ENCODE measurements around the gene CD300H.

The CD300H gene

DNA sequence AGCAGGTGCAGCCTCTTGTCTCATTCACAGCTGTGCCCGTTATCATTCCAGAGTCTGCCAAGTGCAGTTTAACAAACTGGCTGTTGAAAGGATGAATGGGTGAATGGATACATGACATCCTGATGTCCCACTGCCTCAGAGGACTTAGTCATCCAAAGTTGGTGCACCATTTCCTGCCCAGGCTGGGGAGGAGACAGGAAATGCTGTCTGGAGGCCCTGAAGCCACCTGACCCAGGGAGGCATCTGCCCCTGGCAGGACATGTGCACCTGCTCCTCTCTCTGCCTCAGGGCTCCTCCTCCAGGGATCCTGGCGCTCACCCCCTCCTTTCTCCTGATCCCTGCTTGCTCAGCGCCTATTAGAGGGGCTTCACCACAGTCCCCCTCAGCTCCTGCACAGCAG lies 19.6 kb downstream of the CD300H start:
- no peak for DNase-seq

DNA sequence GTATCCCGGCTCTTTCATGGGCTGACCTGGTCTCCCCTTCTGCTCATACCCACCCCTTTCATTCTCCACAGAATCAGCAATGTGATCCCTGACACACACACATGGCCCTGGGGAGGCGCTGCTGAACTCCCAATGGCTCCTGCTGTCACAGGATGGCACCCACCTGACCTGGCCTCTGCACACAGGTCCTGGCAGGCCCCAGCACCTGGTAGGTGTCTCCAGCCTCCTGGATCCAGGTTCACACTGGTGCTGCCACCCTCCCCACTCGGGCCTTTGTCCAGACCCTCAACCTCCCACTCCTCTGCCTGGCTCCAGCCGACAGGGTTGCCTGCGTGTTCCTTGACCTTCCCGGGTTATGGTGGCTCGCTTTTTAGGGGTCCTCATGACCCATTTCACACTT lies 20.0 kb downstream of the CD300H start:
- DNase-seq = no peak

DNA sequence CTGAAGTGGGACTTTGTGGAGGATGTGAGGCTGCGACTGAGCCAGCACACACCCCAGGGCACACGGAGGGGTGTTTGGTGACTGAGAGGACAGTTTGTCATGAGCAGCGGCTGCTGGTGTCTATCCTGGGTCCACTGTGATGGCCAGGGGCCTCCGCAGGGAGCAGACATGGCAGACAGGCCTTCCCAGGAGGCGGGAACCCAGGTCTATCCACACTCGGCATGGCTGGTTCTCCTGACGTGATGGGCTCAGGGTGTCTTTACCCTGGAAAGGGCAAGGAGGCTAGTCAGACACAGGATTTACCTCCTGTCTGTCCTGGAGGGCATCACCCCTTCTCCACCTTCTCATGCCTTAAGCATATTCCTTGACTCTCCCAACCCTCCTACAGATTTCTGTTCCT lies 20.7 kb downstream of the CD300H start:
- no peak for DNase-seq

GRCh38 chr17:74545843-74546230 lies 21.5 kb downstream of the CD300H start, which contains the start of gene CD300C:
TSS of gene CD300C (minus strand) at chr17:74546115. CDS start at chr17:74545782, 333 bp downstream.
- DNase-seq = no peak

DNA sequence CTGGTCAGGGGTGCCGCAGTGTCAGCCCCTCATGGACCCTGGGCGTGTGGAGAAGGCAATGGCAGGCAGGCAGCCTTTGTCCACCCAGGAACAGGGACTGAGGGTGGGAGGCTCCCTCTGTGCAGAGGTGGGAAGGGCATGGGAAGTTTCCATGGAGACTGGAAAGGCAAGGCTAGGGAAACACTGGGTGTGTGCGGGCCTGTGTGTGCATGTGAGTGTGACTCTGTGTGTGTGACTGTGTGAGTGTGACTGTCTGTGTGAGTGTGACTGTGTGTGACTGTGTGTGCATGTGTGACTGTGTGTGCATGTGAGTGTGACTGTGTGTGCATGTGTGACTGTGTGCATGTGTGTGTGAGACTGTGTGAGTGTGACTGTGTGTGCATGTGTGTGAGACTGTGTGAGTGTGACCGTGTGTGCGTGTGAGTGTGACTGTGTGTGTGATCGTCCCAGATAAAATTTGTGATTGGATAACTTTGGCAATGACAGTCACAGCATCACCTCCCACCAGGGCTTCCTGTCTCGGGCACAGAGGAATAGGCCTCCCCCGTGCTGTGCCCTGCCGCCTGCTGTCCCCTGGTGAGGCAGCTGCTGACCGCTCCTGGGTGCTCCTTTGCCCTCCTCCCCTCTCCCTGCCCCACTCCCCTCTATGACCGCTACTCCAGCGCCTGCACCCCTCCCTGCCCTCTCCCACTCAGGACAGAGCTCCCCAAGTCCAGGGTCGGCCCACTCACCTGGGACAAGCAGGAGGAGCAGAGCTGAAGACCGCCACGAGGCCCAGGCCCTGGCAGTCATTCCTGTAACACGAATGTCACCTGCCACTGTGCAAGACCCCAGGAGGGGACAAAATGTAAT lies 22.1 kb downstream of the CD300H start:
- DNase-seq = no peak

DNA sequence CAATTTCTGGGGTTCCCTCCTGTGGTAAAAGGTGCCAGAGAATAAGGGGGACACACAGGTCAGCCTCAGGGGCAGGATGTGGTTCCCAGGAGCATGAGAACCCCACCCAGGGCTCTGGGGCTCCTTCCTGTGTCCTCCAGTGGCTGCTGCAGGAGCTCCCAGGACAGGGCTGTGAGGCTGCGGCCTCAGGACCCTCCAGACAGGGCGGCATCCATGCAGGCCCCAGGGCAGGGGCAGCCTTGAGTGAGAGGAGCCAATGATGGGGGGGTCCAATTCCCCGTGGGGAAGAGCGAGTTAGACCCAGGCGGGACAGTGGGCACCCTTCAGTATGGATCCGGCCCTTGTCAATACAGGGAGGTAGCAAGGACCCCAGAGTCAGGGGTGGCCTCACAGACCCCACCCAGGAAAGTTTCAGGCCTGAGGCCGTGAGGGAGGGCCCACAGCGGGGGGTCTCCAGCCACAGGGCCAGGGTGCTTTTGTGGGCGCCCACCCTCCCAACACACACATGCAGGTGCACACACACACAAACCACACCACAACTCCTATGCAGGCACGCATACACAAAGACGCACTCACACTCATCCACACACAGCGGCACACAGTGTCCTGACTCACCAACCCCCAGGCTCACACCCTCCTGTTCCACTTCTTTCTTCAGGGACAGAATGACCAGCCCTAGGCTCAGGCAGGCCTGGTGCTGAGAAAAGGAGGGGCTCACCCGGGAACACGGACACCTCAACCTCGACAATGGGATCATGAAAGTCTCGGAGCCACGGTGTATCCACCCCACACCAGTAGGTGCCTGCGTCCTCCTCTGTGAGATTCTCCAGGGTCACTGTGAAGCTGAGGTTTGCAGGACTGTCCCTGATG lies 23.2 kb downstream of the CD300H start:
- DNase-seq = no peak

- DNase-seq = no peak
Observed at GRCh38 chr17:74543406-74543805, 23.9 kb downstream of the CD300H start.

DNA sequence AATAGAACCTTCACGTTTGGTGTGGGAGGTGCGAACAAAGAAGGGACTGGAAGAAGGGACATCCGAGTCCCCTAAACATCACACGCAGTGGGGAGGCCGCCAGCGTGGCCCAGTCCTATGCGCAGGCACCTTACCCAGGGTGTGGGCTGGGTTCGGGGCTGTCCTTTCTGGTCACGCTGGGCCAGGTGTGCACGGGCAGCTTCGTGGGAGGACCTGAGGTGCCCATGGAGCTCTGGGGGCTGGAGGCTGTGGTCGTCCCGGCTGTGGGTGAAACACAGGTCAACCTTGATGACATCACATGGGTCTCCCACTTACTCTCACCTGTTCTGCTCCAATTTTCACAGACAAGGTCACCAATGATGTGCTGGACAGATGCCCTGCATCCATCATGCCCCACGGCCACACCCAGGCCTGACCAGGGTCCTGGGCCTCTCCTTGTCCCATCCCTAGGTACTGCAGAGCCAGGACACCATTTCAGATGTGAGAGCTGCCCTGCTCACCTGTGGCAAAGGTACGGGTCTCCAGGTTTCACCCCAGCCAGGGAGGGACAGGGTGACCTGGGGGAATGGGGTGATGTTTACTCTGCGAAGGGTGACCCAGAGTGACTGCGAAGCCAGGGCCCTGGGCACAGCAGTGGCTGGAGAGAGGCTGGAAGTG lies 24.5 kb downstream of the CD300H start:
- no peak for DNase-seq

- no peak for DNase-seq
Observed at GRCh38 chr17:74542166-74542565, 25.1 kb downstream of the CD300H start.

GRCh38 chr17:74541176-74542111 lies 25.9 kb downstream of the CD300H start:
- no peak for DNase-seq

GRCh38 chr17:74539281-74539820 lies 28.0 kb downstream of the CD300H start:
- no peak for DNase-seq

DNA sequence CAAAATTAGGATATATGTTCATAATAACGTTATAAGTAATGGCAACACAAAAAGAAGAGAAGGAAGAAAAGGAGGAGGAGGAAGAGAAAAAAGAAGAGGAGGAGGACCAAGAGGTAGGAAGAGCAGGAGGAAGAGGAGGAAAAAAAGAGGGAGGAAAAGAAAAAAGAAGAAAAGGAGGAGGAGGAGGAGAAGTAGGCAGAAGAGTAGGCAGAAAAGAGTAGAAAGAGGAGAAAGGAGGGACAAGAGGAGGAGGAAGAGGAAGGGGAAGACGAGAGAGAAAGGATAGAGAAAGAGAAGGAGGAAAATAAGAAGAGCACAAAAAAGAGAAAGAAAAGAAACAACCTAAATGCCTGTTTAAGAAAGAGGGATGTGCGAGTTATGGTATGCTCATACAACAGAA lies 30.4 kb downstream of the CD300H start:
- DNase-seq = no peak

- no peak for DNase-seq
Observed at GRCh38 chr17:74532115-74532514, 35.2 kb downstream of the CD300H start.

DNA sequence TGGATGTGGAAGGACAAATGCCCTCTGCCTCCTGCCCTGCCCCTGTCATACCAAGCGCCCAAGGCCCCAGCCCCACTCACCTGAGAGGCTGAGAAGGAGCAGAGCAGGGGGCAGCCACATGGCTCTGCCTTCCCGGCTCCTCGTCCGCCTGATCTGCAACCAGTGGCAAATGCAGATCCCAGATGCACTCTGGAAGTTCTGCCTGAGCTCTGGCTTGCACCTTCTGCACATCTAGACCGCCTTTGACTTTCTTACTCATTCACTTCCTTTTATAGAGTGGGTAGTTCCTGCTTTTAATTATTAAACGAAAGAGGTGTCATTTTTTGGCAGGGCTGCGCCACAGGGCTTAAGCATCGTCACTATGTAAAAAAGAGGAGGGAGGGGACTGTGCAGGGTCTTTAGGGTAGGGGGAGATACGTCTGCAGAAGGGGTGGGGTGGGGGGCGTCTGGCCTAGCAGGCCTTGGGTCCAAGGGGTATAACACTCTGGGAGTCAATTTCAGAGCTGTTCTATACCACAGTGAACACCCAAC lies 36.0 kb downstream of the CD300H start, which contains the start of gene CD300LB:
Gene CD300LB, minus strand, starts transcription at position 245 of the 531 bp plus-strand sequence. Its CDS starts 125 bp downstream, at position 120.
- DNase-seq = no peak

- DNase-seq = no peak
Observed at GRCh38 chr17:74530831-74531150, 36.5 kb downstream of the CD300H start.

DNA sequence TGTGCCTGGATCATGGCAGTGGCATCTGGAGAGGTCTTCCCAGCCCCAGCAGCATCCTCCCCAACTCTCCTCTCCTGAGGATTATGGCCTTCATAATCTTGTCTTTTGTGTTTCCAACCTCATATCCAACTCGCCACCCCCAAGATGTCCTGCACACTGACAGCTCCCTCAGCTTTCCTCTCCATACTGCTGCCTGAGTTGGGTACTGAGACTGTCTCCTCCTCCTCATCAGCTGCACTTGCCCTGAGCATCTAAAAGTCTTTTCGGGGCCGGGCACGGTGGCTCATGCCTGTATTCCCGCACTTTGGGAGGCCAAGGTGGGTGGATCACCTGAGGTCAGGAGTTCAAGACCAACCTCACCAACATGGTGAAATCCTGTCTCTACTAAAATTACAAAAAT lies 38.1 kb downstream of the CD300H start:
- no peak for DNase-seq

- no peak for DNase-seq
Observed at GRCh38 chr17:74528491-74529199, 38.7 kb downstream of the CD300H start.

DNA sequence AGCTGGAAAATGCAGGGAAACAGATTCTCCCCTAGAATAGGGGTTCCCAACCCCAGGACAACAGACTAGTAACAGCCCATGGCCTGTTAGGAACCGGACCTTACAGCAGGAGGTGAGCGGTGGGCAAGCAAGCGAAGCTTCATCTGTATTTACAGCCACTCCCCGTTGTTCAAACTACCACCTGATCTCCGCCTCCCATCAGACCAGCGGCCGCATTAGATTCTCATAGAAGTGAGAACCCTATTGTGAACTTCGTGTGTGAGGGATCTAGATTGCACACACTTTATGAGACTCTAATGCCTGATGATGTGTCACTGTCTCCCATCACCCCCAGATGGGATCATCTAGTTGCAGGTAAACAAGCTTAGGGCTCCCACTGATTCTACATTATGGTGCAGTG lies 39.6 kb downstream of the CD300H start:
- no peak for DNase-seq

DNA sequence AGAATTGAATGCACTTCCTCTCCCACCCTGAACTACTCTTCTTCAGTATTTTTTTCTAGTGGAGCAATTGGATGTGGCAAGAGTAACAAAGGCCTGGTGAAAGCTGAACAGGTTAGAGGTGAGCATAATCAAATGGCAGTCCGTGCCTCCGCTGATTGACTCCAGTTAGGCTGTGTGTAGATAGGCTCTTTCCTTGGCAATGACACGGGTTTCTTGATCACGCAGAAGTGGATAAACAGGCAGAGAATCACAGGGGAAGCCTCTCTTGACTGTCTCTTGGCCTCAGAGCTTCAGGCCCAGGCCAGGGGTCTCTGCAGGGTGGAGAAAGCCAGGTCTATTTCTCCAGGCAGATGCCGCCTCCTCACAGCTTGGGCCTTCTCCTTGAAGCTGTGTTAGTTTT lies 40.2 kb downstream of the CD300H start:
- DNase-seq = no peak

DNA sequence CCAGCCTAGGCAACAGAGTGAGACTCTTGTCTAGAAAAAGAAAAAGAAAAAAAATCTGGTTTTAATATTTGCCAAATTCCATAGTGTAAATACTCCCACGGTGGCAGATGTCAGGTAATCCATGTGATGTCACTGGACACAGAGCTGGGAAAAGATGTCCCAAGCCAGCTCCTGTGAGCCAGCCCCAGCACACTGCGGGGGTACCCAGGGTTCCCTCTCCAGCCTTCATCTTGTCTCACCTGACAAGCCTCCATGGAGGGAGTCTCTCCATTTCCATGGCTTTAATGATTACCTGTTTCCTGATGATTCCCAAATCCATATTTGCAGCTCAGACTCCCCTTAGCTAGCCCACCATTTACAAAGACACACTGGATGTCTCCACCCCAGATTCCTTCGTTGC lies 40.6 kb downstream of the CD300H start:
- DNase-seq = no peak

DNA sequence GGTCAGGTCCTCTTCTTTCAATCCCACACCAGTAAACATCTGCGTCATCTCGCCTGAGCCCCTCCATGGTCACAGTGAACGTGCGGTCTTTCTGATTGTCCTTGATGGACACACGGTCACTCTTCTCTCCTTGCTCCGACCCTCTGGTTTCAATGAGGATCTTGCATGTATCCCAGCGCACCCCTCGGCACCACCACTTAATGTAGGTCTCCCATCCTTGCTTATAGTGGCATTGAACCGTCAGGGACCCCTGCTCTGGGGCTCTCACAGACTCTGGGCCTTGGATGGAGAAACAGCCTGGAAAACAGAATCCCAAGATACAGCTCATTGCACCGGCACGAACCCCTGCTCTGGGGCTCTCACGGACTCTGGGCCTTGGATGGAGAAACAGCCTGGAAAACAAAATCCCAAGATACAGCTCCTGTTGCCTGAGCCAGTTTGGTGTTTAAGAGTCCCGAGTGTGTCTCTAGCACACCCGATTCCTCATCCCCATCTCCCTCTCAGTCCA lies 41.5 kb downstream of the CD300H start:
- no peak for DNase-seq

Data from fibroblast of skin of right quadriceps (primary cell).